ENCODE measurements around the gene FGF11. TPM values are rescaled to one million over a fixed set of nuclear protein-coding genes. Genes with fewer than 3 reads are reported as not detected.

Gene FGF11
- total and polyA plus RNA-seq, 4 donors = 0.47 to 3.5 (median 0.66) TPM

DNA sequence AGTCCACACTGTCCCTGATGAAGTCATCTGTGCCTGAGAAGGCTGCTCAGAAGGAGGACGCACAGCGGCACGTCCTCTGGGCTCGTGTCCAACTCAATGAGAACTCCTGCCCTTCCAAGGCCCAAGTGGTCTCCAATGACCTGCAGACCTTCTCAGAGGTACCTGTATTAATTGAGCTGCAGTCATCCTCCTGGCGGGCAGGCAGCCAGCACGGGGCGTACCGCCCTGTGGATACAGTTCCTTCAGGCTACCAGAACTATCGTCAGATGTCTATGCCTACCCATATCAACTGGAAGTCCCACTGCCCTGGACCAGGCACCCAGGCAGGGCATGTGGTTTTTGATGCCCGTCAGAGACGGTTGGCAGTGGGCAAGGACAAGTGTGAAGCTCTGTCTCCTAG is 7.0 kb upstream of the FGF11 start:
- 94% methylated on average over 11 of the region's 11 CpGs for WGBS, 2 donors
- TF ChIP-seq, protein P1, sequence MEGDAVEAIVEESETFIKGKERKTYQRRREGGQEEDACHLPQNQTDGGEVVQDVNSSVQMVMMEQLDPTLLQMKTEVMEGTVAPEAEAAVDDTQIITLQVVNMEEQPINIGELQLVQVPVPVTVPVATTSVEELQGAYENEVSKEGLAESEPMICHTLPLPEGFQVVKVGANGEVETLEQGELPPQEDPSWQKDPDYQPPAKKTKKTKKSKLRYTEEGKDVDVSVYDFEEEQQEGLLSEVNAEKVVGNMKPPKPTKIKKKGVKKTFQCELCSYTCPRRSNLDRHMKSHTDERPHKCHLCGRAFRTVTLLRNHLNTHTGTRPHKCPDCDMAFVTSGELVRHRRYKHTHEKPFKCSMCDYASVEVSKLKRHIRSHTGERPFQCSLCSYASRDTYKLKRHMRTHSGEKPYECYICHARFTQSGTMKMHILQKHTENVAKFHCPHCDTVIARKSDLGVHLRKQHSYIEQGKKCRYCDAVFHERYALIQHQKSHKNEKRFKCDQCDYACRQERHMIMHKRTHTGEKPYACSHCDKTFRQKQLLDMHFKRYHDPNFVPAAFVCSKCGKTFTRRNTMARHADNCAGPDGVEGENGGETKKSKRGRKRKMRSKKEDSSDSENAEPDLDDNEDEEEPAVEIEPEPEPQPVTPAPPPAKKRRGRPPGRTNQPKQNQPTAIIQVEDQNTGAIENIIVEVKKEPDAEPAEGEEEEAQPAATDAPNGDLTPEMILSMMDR (IDR thresholded peaks at IDR 0.05; ENCODE audit: control extremely low read depth, extremely low read depth) = no peak
- H3K36me3 ChIP-seq (ENCODE audit: control insufficient read depth in 4 of 4, insufficient read depth in 4 of 4, low read length in 4 of 4) = no peaks in the 10 kb centered on the region
- peaks cover 0 to 12% (median 4%) of the 10 kb centered on the region in 5 donors for H3K4me1 ChIP-seq (ENCODE audit: control insufficient read depth in 5 of 5, insufficient read depth in 5 of 5, low read length in 5 of 5)
- no peaks in the 10 kb centered on the region for H3K9me3 ChIP-seq (ENCODE audit: control insufficient read depth in 4 of 4, insufficient read depth in 3 of 4, low read length in 3 of 4)
- no peak overlapping the region for H3K27ac ChIP-seq (ENCODE audit: low read depth in 1 of 2, low read length in 1 of 2)
- DNase-seq = no peak
- H3K9ac ChIP-seq (ENCODE audit: insufficient read depth in 1 of 2, low read length in 2 of 2) = no peak overlapping the region
- H3K27me3 ChIP-seq (ENCODE audit: control insufficient read depth in 3 of 3, insufficient read depth in 3 of 3, low read length in 2 of 3) = peaks cover 0 to 31% (median 12%) of the 10 kb centered on the region in 3 donors
- no peak overlapping the region for H3K4me3 ChIP-seq
- no peak for ATAC-seq (ENCODE audit: insufficient read depth, low FRiP score)

DNA sequence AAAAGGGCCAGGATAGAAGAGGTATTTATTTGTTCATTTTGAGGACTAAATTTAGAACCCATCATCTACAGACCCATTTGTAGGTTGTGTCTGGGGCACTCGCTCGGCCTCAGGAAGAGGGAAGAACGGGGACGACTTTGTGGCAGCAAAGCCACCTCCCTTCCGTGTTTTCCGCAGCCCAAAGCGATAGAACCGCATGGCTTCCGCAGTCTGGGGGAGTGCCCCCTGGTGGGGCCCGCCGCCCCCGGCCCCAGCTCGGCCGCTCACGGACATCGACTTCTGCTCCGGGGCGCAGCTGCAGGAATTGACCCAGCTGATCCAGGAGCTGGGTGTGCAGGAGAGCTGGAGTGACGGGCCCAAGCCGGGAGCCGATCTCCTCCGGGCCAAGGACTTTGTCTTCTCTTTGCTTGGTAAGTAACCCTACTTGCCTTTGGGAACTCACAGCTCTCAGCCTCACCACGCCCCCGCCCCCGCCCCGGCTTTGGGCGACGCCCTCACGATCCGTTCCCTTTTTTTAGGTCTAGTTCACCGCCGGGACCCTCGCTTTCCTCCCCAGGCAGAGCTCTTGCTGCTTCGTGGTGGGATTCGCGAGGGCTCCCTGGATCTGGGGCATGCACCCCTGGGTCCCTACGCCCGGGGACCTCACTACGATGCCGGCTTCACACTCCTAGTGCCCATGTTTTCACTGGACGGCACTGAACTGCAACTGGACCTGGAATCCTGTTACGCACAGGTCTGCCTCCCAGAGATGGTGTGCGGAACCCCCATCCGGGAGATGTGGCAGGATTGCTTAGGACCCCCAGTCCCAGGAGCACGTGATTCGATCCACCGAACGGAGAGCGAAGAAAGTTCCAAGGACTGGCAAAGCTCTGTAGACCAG is 3.4 kb upstream of the FGF11 start:
- peaks cover 0 to 35% (median 13%) of the 10 kb centered on the region in 5 donors for H3K4me1 ChIP-seq (ENCODE audit: control insufficient read depth in 5 of 5, insufficient read depth in 5 of 5, low read length in 5 of 5)
- H3K36me3 ChIP-seq (ENCODE audit: control insufficient read depth in 4 of 4, insufficient read depth in 4 of 4, low read length in 4 of 4) = no peaks in the 10 kb centered on the region
- H3K27ac ChIP-seq (ENCODE audit: low read depth in 1 of 2, low read length in 1 of 2) = peak overlapping the region; percentile 39 to 76
- H3K9ac ChIP-seq (ENCODE audit: insufficient read depth in 1 of 2, low read length in 2 of 2) = peak overlapping the region in 1 of 2 donors; percentile 17
- H3K27me3 ChIP-seq (ENCODE audit: control insufficient read depth in 3 of 3, insufficient read depth in 3 of 3, low read length in 2 of 3) = peaks cover 0 to 53% (median 33%) of the 10 kb centered on the region in 3 donors
- H3K9me3 ChIP-seq (ENCODE audit: control insufficient read depth in 4 of 4, insufficient read depth in 3 of 4, low read length in 3 of 4) = no peaks in the 10 kb centered on the region
- H3K4me3 ChIP-seq = peak overlapping the region; percentile 30
- TF ChIP-seq, protein P1 (IDR thresholded peaks at IDR 0.05; ENCODE audit: control extremely low read depth, extremely low read depth) = no peak
- peak; percentile 8 for ATAC-seq (ENCODE audit: insufficient read depth, low FRiP score)
- WGBS, 2 donors = 6 to 7% methylated on average over 49 of the region's 49 CpGs
- DNase-seq = peak; percentile 31 to 48 (median 38)

DNA sequence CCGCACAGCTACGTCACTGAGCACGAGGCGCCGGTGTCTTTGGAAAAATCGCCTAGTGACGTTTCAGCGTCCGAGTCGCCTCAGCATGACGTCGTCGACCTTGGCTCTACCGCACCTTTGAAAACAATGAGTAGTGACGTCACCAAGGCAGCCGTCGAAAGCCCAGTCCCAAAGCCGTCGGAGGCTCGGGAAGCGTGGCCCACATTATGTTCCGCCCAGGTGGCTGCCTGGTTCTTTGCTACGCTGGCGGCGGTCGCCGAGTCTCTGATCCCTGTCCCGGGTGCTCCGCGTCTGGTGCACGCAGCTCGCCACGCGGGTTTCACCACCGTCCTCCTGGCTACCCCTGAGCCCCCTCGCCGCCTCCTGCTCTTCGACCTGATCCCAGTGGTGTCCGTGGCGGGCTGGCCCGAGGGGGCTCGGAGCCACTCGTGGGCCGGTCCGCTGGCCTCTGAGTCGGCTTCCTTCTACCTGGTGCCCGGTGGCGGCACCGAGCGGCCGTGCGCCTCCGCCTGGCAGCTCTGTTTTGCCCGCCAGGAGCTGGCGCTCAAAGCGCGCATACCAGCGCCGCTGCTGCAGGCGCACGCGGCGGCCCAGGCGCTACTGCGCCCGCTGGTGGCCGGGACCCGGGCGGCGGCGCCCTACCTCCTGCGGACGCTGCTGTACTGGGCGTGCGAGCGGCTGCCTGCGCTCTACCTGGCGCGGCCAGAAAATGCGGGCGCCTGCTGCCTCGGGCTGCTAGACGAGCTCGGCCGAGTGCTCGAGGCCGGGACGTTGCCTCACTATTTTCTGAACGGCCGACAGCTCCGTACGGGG is 2.5 kb upstream of the FGF11 start:
- TF ChIP-seq, protein P1 (IDR thresholded peaks at IDR 0.05; ENCODE audit: control extremely low read depth, extremely low read depth) = peak; percentile 83
- DNase-seq (peak; percentile 77 to 88 (median 87)), ATAC-seq (ENCODE audit: insufficient read depth, low FRiP score) (peak; percentile 89)
- H3K27me3 ChIP-seq (ENCODE audit: control insufficient read depth in 3 of 3, insufficient read depth in 3 of 3, low read length in 2 of 3) = peaks cover 0 to 54% (median 37%) of the 10 kb centered on the region in 3 donors
- no peaks in the 10 kb centered on the region for H3K9me3 ChIP-seq (ENCODE audit: control insufficient read depth in 4 of 4, insufficient read depth in 3 of 4, low read length in 3 of 4)
- WGBS, 2 donors = 7 to 9% methylated on average over 85 to 92 of the region's 92 CpGs
- H3K36me3 ChIP-seq (ENCODE audit: control insufficient read depth in 4 of 4, insufficient read depth in 4 of 4, low read length in 4 of 4) = no peaks in the 10 kb centered on the region
- no peak overlapping the region for H3K4me3 ChIP-seq
- H3K9ac ChIP-seq (ENCODE audit: insufficient read depth in 1 of 2, low read length in 2 of 2) = no peak overlapping the region
- peak overlapping the region; percentile 59 to 62 for H3K27ac ChIP-seq (ENCODE audit: low read depth in 1 of 2, low read length in 1 of 2)
- peaks cover 0 to 36% (median 16%) of the 10 kb centered on the region in 5 donors for H3K4me1 ChIP-seq (ENCODE audit: control insufficient read depth in 5 of 5, insufficient read depth in 5 of 5, low read length in 5 of 5)

All from lung (tissue), 12 donors.